Small intestine (tissue), 16 donors: ENCODE data around the gene CNOT4. TPM values are rescaled to one million over a fixed set of nuclear protein-coding genes. Genes with fewer than 3 reads are reported as not detected.

Experiments
- DNase-seq, 2 donors: peaks; one replicate each; pipeline versions ENCODE4 v3.0.0 to v3.0.0-alpha.2; 2013
- FAIRE-seq: peaks from 2 replicates; lab custom pipeline; 2012; peaks lifted over from hg19 to GRCh38; lab: Jason Lieb, UNC
- H3K27ac ChIP-seq, 3 donors: one replicate each; pipeline ENCODE4 v1.5.1; 2013; ENCODE audit warnings: low read length in 2 of 3, mild to moderate bottlenecking in 2 of 3, control low read depth in 1 of 3, inconsistent platforms in 1 of 3, low read depth in 1 of 3, moderate library complexity in 1 of 3
- H3K27me3 ChIP-seq, 3 donors: one replicate each; pipeline ENCODE4 v1.6.1; 2013; ENCODE audit warnings: low read length in 3 of 3, inconsistent platforms in 1 of 3; ENCODE audit not compliant: control insufficient read depth in 3 of 3, insufficient read depth in 3 of 3
- H3K36me3 ChIP-seq, 3 donors: one replicate each; pipeline ENCODE4 v1.6.1; 2013; ENCODE audit warnings: low read length in 3 of 3, inconsistent platforms in 1 of 3, low read depth in 1 of 3, mild to moderate bottlenecking in 1 of 3, moderate library complexity in 1 of 3; ENCODE audit not compliant: control insufficient read depth in 3 of 3, insufficient read depth in 2 of 3
- H3K4me1 ChIP-seq, 3 donors: one replicate each; pipeline ENCODE4 v1.6.1; 2013; ENCODE audit warnings: low read length in 2 of 3, inconsistent platforms in 1 of 3, low read depth in 1 of 3, mild to moderate bottlenecking in 1 of 3, moderate library complexity in 1 of 3; ENCODE audit not compliant: control insufficient read depth in 3 of 3, insufficient read depth in 2 of 3
- H3K4me3 ChIP-seq, 3 donors: one replicate each; pipeline ENCODE4 v1.5.1; 2013; ENCODE audit warnings: low read length in 3 of 3, control low read depth in 1 of 3, inconsistent platforms in 1 of 3, low read depth in 1 of 3, mild to moderate bottlenecking in 1 of 3, moderate library complexity in 1 of 3
- H3K9me3 ChIP-seq, 2 donors: one replicate each; pipeline ENCODE4 v1.6.1; 2013; ENCODE audit warnings: low read depth in 1 of 2, low read length in 1 of 2; ENCODE audit not compliant: control insufficient read depth in 2 of 2, insufficient read depth in 1 of 2
- WGBS, 3 donors: extraction: QIAGEN DNeasy Blood & Tissue Kit; methylation state at CpG; one replicate each; pipeline ENCODE4 v1.1.7; 2013; 5-methylcytosine and 5-hydroxymethylcytosine counted together
- long read RNA-seq, 10 donors: transcript quantifications; one replicate each; lab custom pipeline, GENCODE V29; 2026
- polyA plus RNA-seq, 4 donors: library from polyadenylated mRNA; stranded (reverse) in 3 of 4; unstranded in 1 of 4; fragments of 200-250 nt in 3 of 4; fragments of 120-200 nt in 1 of 4; gene quantifications; one replicate each; pipeline versions ENCODE4 v1.2.1 to v1.2.3, GENCODE V29; 2013
- donor health status: healthy with polysubstance abuse.
- donor health status: control.
- donor health status: control.
- donor health status: Bipolar disorder and iron deficiency.
- donor health status: healthy.

The CNOT4 gene
- 10 to 100 TPM in 1 of 4 donors, 1 to 10 TPM in 3; 5.1 to 19.3 (median 6.2) TPM for polyA plus RNA-seq
- long read RNA-seq, donor 1, partial matches to known transcripts: 0 of 1 reads
- long read RNA-seq, donor 1, other reads (novel, unspliced or antisense): 0 of 1 reads
- long read RNA-seq, donor 2: 0 reads
- long read RNA-seq, donor 3, partial matches to known transcripts: 5 of 6 reads
- long read RNA-seq, donor 3, other reads (novel, unspliced or antisense): 0 of 6 reads
- long read RNA-seq, donor 4: 0 reads
- long read RNA-seq, donor 5: 0 reads
- long read RNA-seq, donor 6: 0 reads
- long read RNA-seq, donor 7, partial matches to known transcripts: 7 of 12 reads
- long read RNA-seq, donor 7, other reads (novel, unspliced or antisense): 0 of 12 reads
- long read RNA-seq, donor 8: 0 reads
- long read RNA-seq, donor 9: 0 reads
- long read RNA-seq, donor 10, partial matches to known transcripts: 6 of 7 reads
- long read RNA-seq, donor 10, other reads (novel, unspliced or antisense): 0 of 7 reads

DNA sequence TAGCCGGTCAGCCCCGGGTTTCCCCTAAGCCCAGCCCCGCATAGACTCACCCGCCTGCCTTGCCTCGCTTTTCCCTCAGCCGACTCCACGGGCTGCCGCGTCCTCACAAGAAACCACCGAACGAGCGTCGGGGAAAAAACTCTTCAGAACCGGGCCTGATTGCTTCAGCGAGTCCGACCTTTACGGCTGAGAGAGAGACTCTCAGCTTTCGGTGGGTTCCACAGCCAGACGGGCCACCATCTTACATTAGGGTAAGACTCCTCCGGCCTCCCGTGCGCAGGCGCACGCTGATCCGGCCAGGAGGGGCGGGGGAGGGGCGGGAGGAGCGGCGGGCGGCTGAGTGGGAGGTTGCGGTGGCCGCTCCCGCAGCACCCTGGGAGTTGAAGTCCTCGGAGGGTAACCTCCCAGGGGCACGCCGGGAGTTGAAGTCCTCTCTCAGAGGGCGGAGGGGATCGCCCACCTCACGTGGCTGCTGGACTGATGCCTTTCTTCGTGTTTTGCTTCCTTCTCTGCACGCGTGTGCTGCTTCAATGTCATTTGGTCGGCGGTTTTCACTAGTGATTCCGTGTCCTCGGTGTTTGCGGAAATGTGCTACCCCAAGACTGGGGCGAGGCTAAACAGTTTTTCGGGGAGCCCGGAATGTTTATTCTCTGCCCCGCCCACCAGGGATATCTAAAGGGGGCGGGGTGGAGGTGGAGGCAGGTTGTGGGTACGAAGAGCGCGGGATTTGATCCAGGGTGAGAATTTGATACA, at the start of gene CNOT4:
TSS of gene CNOT4 (minus strand) at position 264 of the 753 bp plus-strand sequence. CDS start 71,771 bp downstream, outside the sequence.
- H3K27ac ChIP-seq: peak within 1 kb of the TSS; percentile 8 to 96 (median 90)
- peak within 1 kb of the TSS; percentile 53 to 74 (median 69) for H3K4me3 ChIP-seq
- H3K9me3 ChIP-seq: no peaks in the 10 kb centered on the region
- H3K4me1 ChIP-seq: peaks cover 0 to 2% (median 2%) of the 10 kb centered on the region in 3 donors
- WGBS, 3 donors: 0 to 1% (median 0%) methylated on average over 54 to 55 of the region's 55 CpGs
- no peak for FAIRE-seq
- no peaks in the 10 kb centered on the region for H3K27me3 ChIP-seq
- H3K36me3 ChIP-seq: no peaks in the 10 kb centered on the region
- peak; percentile 97 to 98 for DNase-seq

DNA sequence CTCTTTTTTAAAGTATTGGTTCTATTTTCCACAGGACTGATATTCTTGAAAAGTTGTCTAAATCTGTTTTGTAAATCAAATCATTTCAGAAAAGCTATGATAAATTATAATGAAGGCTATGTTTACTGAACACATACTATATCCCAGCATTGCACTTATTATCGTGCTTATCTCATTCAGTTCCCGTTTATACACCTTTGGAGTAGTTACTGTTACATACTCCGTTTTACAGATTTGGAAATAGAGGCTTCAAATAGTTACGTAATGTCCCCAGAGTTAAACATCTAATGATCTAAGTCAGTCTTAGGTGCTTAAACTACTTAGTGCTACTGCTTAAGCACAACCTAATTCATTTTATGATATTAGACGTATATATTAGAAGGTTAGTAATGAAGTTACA, 49.0 kb upstream of the CNOT4 start:
- peak overlapping the region in 2 of 3 donors; percentile 91 to 95 for H3K27ac ChIP-seq

GRCh38 chr7:135558337-135558767, 48.5 kb upstream of the CNOT4 start:
- FAIRE-seq (no peak), DNase-seq (peak; percentile 56 to 72)
- Histone ChIP-seq H3K27ac (peak overlapping the region; percentile 45 to 95 (median 91)), H3K9me3 (no peaks in the 10 kb centered on the region), H3K36me3 (no peaks in the 10 kb centered on the region), H3K4me1 (no peaks in the 10 kb centered on the region), H3K4me3 (peak overlapping the region; percentile 66 to 97 (median 68)), H3K27me3 (no peaks in the 10 kb centered on the region)
- WGBS, 3 donors: 0% methylated on average over 16 of the region's 16 CpGs

More for the DNA sequence above, 49.0 kb upstream of the CNOT4 start:
- DNase-seq: no peak
- WGBS, 3 donors: 38 to 54% (median 49%) methylated on average over 5 of the region's 5 CpGs
- Histone ChIP-seq H3K27me3 (no peaks in the 10 kb centered on the region), H3K36me3 (peaks cover 0 to 3% (median 0%) of the 10 kb centered on the region in 3 donors), H3K9me3 (no peaks in the 10 kb centered on the region), H3K4me3 (peak overlapping the region in 1 of 3 donors; percentile 97), H3K4me1 (no peaks in the 10 kb centered on the region)
- FAIRE-seq: no peak

GRCh38 chr7:135557455-135558336, 47.8 kb upstream of the CNOT4 start, which contains the start of gene NUP205:
Gene NUP205 (plus strand): TSS chr7:135557917. CDS start chr7:135557945, 28 bp downstream.
- H3K27ac ChIP-seq: peak within 1 kb of the TSS; percentile 45 to 95 (median 91)
- WGBS, 3 donors: 2 to 3% (median 2%) methylated on average over 38 of the region's 38 CpGs
- DNase-seq (peak; percentile 73 to 95), FAIRE-seq (no peak)
- no peaks in the 10 kb centered on the region for H3K36me3 ChIP-seq
- no peaks in the 10 kb centered on the region for H3K27me3 ChIP-seq
- H3K4me1 ChIP-seq: no peaks in the 10 kb centered on the region
- peak within 1 kb of the TSS; percentile 66 to 97 (median 68) for H3K4me3 ChIP-seq
- H3K9me3 ChIP-seq: no peaks in the 10 kb centered on the region

DNA sequence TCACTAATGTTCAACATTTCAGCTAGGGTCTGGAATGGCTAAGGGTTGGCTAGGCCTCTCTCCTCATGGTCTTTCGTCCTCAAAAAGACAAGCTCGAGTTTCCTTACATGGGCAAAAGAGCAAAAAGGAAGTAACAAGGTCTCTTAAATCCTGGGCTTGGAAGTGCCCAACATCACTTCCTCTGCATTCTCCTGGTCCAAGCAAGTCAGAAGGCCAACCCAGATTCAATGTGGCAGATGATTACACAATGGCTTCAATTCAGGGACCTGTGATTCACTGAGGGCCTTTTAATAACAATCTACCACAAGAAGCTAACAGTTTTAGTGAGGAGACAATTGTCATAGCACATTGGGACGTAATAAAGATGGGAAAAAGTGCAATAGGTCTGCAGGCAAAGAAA, 43.4 kb upstream of the CNOT4 start:
- H3K9me3 ChIP-seq: no peaks in the 10 kb centered on the region

DNA sequence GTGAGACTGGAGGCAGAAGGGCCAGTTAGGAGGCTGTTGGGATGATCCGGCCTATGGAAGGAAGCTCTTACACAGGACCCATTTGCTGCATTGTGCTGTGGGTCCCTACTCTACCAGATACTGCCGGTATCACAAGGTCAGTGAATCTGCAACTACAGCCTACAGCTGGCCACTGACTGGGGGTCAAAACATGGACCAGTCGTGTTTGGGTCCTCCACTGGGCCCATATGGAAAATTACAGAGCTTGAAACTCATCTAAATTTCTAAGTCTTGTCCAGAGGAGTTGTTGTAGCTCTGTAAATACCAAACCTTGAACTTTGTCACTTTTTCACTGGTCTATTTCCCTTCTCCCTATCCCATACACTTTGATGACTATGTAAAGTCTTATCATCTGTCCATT, 42.2 kb upstream of the CNOT4 start:
- Histone ChIP-seq H3K4me3 (no peak overlapping the region), H3K27me3 (no peaks in the 10 kb centered on the region), H3K4me1 (no peaks in the 10 kb centered on the region), H3K27ac (no peak overlapping the region), H3K36me3 (no peaks in the 10 kb centered on the region), H3K9me3 (no peaks in the 10 kb centered on the region)
- FAIRE-seq (no peak), DNase-seq (no peak)
- 51 to 72% (median 60%) methylated on average over 3 of the region's 3 CpGs for WGBS, 3 donors

More for the DNA sequence above, 43.4 kb upstream of the CNOT4 start:
- Histone ChIP-seq H3K4me3 (no peak overlapping the region), H3K27me3 (no peaks in the 10 kb centered on the region), H3K27ac (no peak overlapping the region), H3K36me3 (no peaks in the 10 kb centered on the region), H3K4me1 (no peaks in the 10 kb centered on the region)
- no peak for DNase-seq
- WGBS, 3 donors: 86 to 92% (median 87%) methylated on average over 3 of the region's 3 CpGs
- FAIRE-seq: no peak

- Histone ChIP-seq H3K4me3 (no peak overlapping the region), H3K4me1 (no peaks in the 10 kb centered on the region), H3K36me3 (no peaks in the 10 kb centered on the region), H3K27ac (no peak overlapping the region), H3K9me3 (no peaks in the 10 kb centered on the region), H3K27me3 (no peaks in the 10 kb centered on the region)
- FAIRE-seq: no peak
- WGBS, 3 donors: 74 to 86% (median 86%) methylated on average over 7 of the region's 7 CpGs
- no peak for DNase-seq
Observed at GRCh38 chr7:135550196-135550595, 40.3 kb upstream of the CNOT4 start.
